GM18520 (cell line): ENCODE data around the gene NGFR.
A peak's percentile ranks its signal among the peaks of the same experiment; 100 is the strongest.

ENCODE experiments used
- ATAC-seq: cut with Tn5 transposase; IDR thresholded peaks from one replicate; pipeline ENCODE4 v1.9.1; 2021; ENCODE audit not compliant: unreplicated experiment

The NGFR gene

GRCh38 chr17:49514071-49514721 lies 19.1 kb downstream of the NGFR start:
- no peak for ATAC-seq

- ATAC-seq = peak; percentile 81
Observed at GRCh38 chr17:49515196-49515770, 20.2 kb downstream of the NGFR start.

GRCh38 chr17:49516180-49516579 lies 21.1 kb downstream of the NGFR start:
- no peak for ATAC-seq

- no peak for ATAC-seq
Observed at GRCh38 chr17:49518346-49519078, 23.4 kb downstream of the NGFR start.

- no peak for ATAC-seq
Observed at GRCh38 chr17:49519781-49520180, 24.7 kb downstream of the NGFR start.

GRCh38 chr17:49520386-49521087 lies 25.4 kb downstream of the NGFR start:
- no peak for ATAC-seq

GRCh38 chr17:49521088-49521450 lies 26.0 kb downstream of the NGFR start:
- ATAC-seq = no peak

GRCh38 chr17:49521471-49522356 lies 26.6 kb downstream of the NGFR start:
- no peak for ATAC-seq

- no peak for ATAC-seq
Observed at GRCh38 chr17:49522357-49522890, 27.3 kb downstream of the NGFR start.

GRCh38 chr17:49523196-49523595 lies 28.1 kb downstream of the NGFR start:
- no peak for ATAC-seq

GRCh38 chr17:49523706-49524472 lies 28.8 kb downstream of the NGFR start:
- no peak for ATAC-seq

- no peak for ATAC-seq
Observed at GRCh38 chr17:49524473-49525359, 29.6 kb downstream of the NGFR start.

GRCh38 chr17:49525831-49526741 lies 31.0 kb downstream of the NGFR start:
- ATAC-seq = no peak

- no peak for ATAC-seq
Observed at GRCh38 chr17:49527927-49528651, 33.0 kb downstream of the NGFR start.

GRCh38 chr17:49528966-49529365 lies 33.9 kb downstream of the NGFR start:
- ATAC-seq = no peak

- no peak for ATAC-seq
Observed at GRCh38 chr17:49530118-49530517, 35.0 kb downstream of the NGFR start.

- no peak for ATAC-seq
Observed at GRCh38 chr17:49543860-49544259, 48.8 kb downstream of the NGFR start.
